Endothelial cell of umbilical vein (primary cell): ENCODE measurements around the gene PLA2G4E. TPM values are rescaled to one million over a fixed set of nuclear protein-coding genes. Genes with fewer than 3 reads are reported as not detected.

Experiments used
- BruUV-seq: library from RNA; stranded (reverse); fragments of 400-500 nt; replicated peaks from 2 replicates; lab custom pipeline; 2021; lab: Mats Ljungman, UMichigan
- CTCF ChIA-PET: fragments of 300-600, 350-600 bp; sonication (Branson Sonifier 250); formaldehyde crosslinking; loops from one replicate; lab custom pipeline; 2021; ENCODE audit warnings: antibody characterized with exemption, inconsistent platforms; lab: Charles Lee
- POLR2A ChIA-PET: fragments of 300-600, 350-600 bp; sonication (Branson Sonifier 250); formaldehyde crosslinking; loops from one replicate; lab custom pipeline; 2021; ENCODE audit warnings: antibody characterized with exemption, inconsistent platforms; lab: Charles Lee
- DNase-seq: peaks from one replicate; pipeline ENCODE4 v3.0.0-alpha.2; 2011; ENCODE audit warnings: low read depth, low spot score
- FAIRE-seq: peaks from 2 replicates; lab custom pipeline; 2011; peaks lifted over from hg19 to GRCh38; lab: Jason Lieb, UNC
- H2AFZ ChIP-seq: 2 replicates; pipeline ENCODE4 v1.6.0; 2012; ENCODE audit warnings: low read depth, low read length, control low read depth, inconsistent platforms
- H3K27ac ChIP-seq: 2 replicates; pipeline ENCODE4 v1.5.1; 2011; ENCODE audit warnings: low read depth, mild to moderate bottlenecking, control low read depth, low read length, moderate library complexity; ENCODE audit not compliant: insufficient read depth
- H3K27me3 ChIP-seq, 2 experiments: 2 replicates each; pipeline versions ENCODE4 v1.6.0 to v1.6.1; 2011; ENCODE audit warnings: low read length in 2 of 2, mixed read lengths in 1 of 2; ENCODE audit not compliant: control insufficient read depth in 2 of 2, insufficient read depth in 2 of 2
- H3K36me3 ChIP-seq, 2 experiments: 2 replicates in 1 of 2; 3 replicates in 1 of 2; pipeline ENCODE4 v1.5.1; 2011; ENCODE audit warnings: low read length in 2 of 2, mild to moderate bottlenecking in 1 of 2, moderate library complexity in 1 of 2; ENCODE audit not compliant: control insufficient read depth in 2 of 2, insufficient read depth in 2 of 2; ENCODE audit errors: extremely low read depth in 1 of 2
- H3K4me1 ChIP-seq: 3 replicates; pipeline ENCODE4 v1.5.1; 2011; ENCODE audit warnings: mild to moderate bottlenecking, low read length; ENCODE audit not compliant: control insufficient read depth, insufficient read depth; ENCODE audit errors: extremely low read depth
- H3K4me2 ChIP-seq: 2 replicates; pipeline ENCODE4 v1.6.1; 2011; ENCODE audit warnings: low read length, control low read depth, mixed read lengths; ENCODE audit not compliant: insufficient read depth
- H3K4me3 ChIP-seq, 3 experiments: fragments of 200-600 bp in 1 of 3; sonication (generic), shearing (Covaris generic) in 1 of 3; replicated peaks in 1 of 3; 2 replicates each; pipeline ENCODE4 v1.5.1; 2011 to 2016; ENCODE audit warnings: control low read depth in 3 of 3, low read length in 3 of 3, mild to moderate bottlenecking in 2 of 3, inconsistent platforms in 1 of 3, low read depth in 1 of 3, moderate library complexity in 1 of 3; ENCODE audit not compliant: insufficient read depth in 1 of 3
- H3K79me2 ChIP-seq: 2 replicates; pipeline ENCODE4 v1.6.0; 2012; ENCODE audit warnings: low read length, inconsistent platforms; ENCODE audit not compliant: control insufficient read depth, insufficient read depth
- H3K9ac ChIP-seq: replicated peaks from 2 replicates; pipeline ENCODE3; 2011; ENCODE audit warnings: low read length, control low read depth; ENCODE audit not compliant: insufficient read depth; ENCODE audit errors: extremely low read depth
- H3K9me1 ChIP-seq: replicated peaks from 3 replicates; pipeline ENCODE4 v1.6.0; 2011; ENCODE audit warnings: mild to moderate bottlenecking, low read length; ENCODE audit not compliant: control insufficient read depth, insufficient read depth; ENCODE audit errors: extremely low read depth
- H3K9me3 ChIP-seq: replicated peaks from 2 replicates; pipeline ENCODE4 v1.5.1; 2012; ENCODE audit warnings: low read length, inconsistent platforms; ENCODE audit not compliant: control insufficient read depth, insufficient read depth
- H4K20me1 ChIP-seq: replicated peaks from 2 replicates; pipeline ENCODE3; 2011; ENCODE audit warnings: mild to moderate bottlenecking, low read length; ENCODE audit not compliant: control insufficient read depth, insufficient read depth; ENCODE audit errors: extremely low read depth
- CTCF ChIP-seq, 2 donors: IDR thresholded peaks; 1 replicate in 1 of 2; 2 replicates in 1 of 2; pipeline ENCODE4 v1.5.1; 2011; ENCODE audit warnings: low read length in 2 of 2, mild to moderate bottlenecking in 2 of 2, moderate library complexity in 2 of 2, control low read depth in 1 of 2, inconsistent platforms in 1 of 2, low read depth in 1 of 2; ENCODE audit not compliant: insufficient read depth in 1 of 2; ENCODE audit errors: extremely low read depth in 1 of 2
- GATA2 ChIP-seq: IDR thresholded peaks from 2 replicates; pipeline ENCODE4 v1.7.0; 2011; ENCODE audit warnings: low read depth, mild to moderate bottlenecking, moderate library complexity, mixed read lengths, low read length; ENCODE audit not compliant: insufficient read length, insufficient read depth
- JUN ChIP-seq: IDR thresholded peaks from 2 replicates; pipeline ENCODE4 v1.6.1; 2011; ENCODE audit warnings: borderline replicate concordance, low read depth; ENCODE audit not compliant: insufficient read length, insufficient read depth
- POLR2A ChIP-seq: IDR thresholded peaks from 2 replicates; pipeline ENCODE4 v1.6.1; 2012; ENCODE audit warnings: low read depth, mild to moderate bottlenecking, control low read depth, low read length
- POLR2AphosphoS5 ChIP-seq: IDR thresholded peaks from 2 replicates; pipeline ENCODE4 v1.6.1; 2012; ENCODE audit warnings: low read depth, mild to moderate bottlenecking, control low read depth, low read length, moderate library complexity; ENCODE audit not compliant: insufficient read depth
- dilution Hi-C: fragments of 300-500 bp; cut with MboI; formaldehyde crosslinking; loops from one replicate; pipeline ENCODE4 v1.15.0; 2019; ENCODE audit warnings: low sequenced_read_pairs; ENCODE audit not compliant: extremely low pct_ligation_motif_present
- intact Hi-C: fragments of 100-400 bp; cut with micrococcal nuclease; formaldehyde crosslinking; loops from one replicate; pipeline ENCODE4 v1.10.0; 2022
- polyA plus RNA-seq, 4 experiments: library from polyadenylated mRNA; depleted of rRNA in 3 of 4; stranded (reverse) in 3 of 4; unstranded in 1 of 4; fragments of >200 nt; gene quantifications; 2 replicates each; pipeline versions ENCODE4 v1.2.1 to v1.2.3, GENCODE V29; 2011 to 2012; ENCODE audit warnings: missing spikeins in 1 of 4
- total RNA-seq: library from RNA; stranded (reverse); gene quantifications from 2 replicates; pipeline ENCODE4 v1.2.3, GENCODE V29; 2021

The PLA2G4E gene
- total and polyA plus RNA-seq, 2 donors (not counting 3 experiments of a cell fraction or from before 2014, with no cell fraction given): not detected

- CTCF ChIA-PET: interaction anchor here (1.3 to 7.1 kb wide), 8 partner anchors 10 to 68 kb away, joined by 3 to 44 read pairs (median 24); no protein-coding TSS in a partner anchor
- TF ChIP-seq POLR2A (no peak), CTCF (IDR thresholded peaks at IDR 0.05; ENCODE audit: extremely low read depth in 1 of 2, insufficient read depth in 1 of 2, low read depth in 1 of 2, low read length in 2 of 2) (peak in 1 of 2 donors; percentile 1), GATA2 (no peak), POLR2AphosphoS5 (peak; percentile 16), JUN (no peak)
- no peaks in the 10 kb centered on the region for H3K27me3 ChIP-seq
- H3K27ac ChIP-seq: peak overlapping the region; percentile 69
- no peaks in the 10 kb centered on the region for H3K9me3 ChIP-seq
- no peaks in the 10 kb centered on the region for H3K9me1 ChIP-seq
- FAIRE-seq (peak; percentile 49), DNase-seq (peak; percentile 83)
- dilution Hi-C loops (no loop called here), intact Hi-C loops (loop anchor here (5.0 kb wide), 2 partner anchors 86 to 199 kb away; partner anchors contain the start of gene MAPKBP1)
- peak overlapping the region; percentile 84 to 100 (median 97) for H3K4me3 ChIP-seq
- H3K36me3 ChIP-seq: no peaks in the 10 kb centered on the region
- peaks cover 45% of the 10 kb centered on the region for H3K4me1 ChIP-seq
- H2AFZ ChIP-seq: no peak overlapping the region
- H3K4me2 ChIP-seq: peak overlapping the region; percentile 77
- TSS peak; percentile 35 for BruUV-seq
- H3K9ac ChIP-seq: peak overlapping the region; percentile 78
- H4K20me1 ChIP-seq: no peaks in the 10 kb centered on the region
- H3K79me2 ChIP-seq: peaks cover 61% of the 10 kb centered on the region
- POLR2A ChIA-PET: interaction anchor here (0.6 to 1.8 kb wide), 2 partner anchors 10 to 34 kb away, joined by 3 to 11 read pairs; no protein-coding TSS in a partner anchor
These were observed 49.5 kb downstream of the PLA2G4E start for GRCh38 chr15:41971089-41971894.
